ENCODE results near the gene PLN.

GRCh38 chr6:118546164-118546879, 1.8 kb upstream of the PLN start:
- TF ChIP-seq CTCF (IDR thresholded peaks at IDR 0.05), result no peak
- no peak for TF ChIP-seq POLR2A (IDR thresholded peaks at IDR 0.05)

Data from uterus (tissue), 2 donors.